Measurements from ENCODE around the gene RAB42. TPM values are rescaled to one million over a fixed set of nuclear protein-coding genes. Genes with fewer than 3 reads are reported as not detected.
"Not testable (repeated sequence)": the region's sequence is repeated elsewhere in the genome, so short reads cannot be mapped to it uniquely, and the experiment has no call there.

RAB42 gene
- total and polyA plus RNA-seq, 2 experiments from 2014 or later = 7.3 to 11.7 TPM

DNA sequence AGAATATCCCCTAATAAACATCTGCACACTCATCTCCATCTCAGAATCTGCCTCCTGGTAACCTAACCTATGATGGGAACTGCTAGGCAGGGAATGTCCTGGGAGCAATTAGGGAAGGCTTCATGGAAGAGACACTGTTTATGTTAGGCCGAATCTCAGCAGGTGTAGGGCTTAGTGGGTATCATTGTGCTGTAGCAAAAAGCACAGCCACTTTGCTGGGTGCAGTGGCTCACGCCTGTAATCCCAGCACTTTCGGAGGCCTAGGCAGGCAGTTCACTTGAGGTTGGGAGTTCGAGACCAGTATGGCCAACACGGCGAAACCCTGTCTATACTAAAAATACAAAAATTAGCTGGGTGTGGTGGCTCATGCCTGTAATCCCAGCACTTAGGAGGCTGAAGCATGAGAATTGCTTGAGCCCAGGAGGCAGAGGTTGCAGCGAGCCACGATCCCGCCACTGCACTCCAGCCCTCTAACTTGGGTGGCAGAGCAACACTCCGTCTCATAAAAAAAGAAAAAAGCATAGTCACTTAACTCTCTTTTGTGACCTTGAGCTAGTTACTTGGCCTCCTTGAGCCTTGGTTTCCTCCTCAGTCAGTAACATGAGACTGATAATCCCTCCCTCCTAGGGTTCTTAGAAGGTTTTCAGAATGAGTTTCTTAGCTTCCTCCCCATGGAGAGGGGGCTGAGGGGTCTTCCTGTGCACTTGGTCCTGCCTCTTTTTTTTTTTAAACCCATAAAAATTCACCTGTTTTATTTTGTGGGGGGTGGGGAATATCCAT, 3.5 kb downstream of the RAB42 start:
- Histone ChIP-seq H3K4me1 (ENCODE audit: low read depth) (peaks cover 7% of the 10 kb centered on the region), H3K4me3 (no peak overlapping the region), H3K36me3 (no peaks in the 10 kb centered on the region), H3K27me3 (no peaks in the 10 kb centered on the region), H3K9me3 (ENCODE audit: low read depth) (no peaks in the 10 kb centered on the region), H3K27ac (no peak overlapping the region)
- TF ChIP-seq, protein P1, sequence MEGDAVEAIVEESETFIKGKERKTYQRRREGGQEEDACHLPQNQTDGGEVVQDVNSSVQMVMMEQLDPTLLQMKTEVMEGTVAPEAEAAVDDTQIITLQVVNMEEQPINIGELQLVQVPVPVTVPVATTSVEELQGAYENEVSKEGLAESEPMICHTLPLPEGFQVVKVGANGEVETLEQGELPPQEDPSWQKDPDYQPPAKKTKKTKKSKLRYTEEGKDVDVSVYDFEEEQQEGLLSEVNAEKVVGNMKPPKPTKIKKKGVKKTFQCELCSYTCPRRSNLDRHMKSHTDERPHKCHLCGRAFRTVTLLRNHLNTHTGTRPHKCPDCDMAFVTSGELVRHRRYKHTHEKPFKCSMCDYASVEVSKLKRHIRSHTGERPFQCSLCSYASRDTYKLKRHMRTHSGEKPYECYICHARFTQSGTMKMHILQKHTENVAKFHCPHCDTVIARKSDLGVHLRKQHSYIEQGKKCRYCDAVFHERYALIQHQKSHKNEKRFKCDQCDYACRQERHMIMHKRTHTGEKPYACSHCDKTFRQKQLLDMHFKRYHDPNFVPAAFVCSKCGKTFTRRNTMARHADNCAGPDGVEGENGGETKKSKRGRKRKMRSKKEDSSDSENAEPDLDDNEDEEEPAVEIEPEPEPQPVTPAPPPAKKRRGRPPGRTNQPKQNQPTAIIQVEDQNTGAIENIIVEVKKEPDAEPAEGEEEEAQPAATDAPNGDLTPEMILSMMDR (IDR thresholded peaks at IDR 0.05; ENCODE audit: low read depth, low read length) = no peak
- DNase-seq (ENCODE audit: low read depth in 1 of 2, low spot score in 1 of 2) = no peak

- not testable (repeated sequence) for H3K4me1 ChIP-seq (ENCODE audit: low read depth); H3K9me3 ChIP-seq (ENCODE audit: low read depth); DNase-seq (ENCODE audit: low read depth in 1 of 2, low spot score in 1 of 2); H3K27me3 ChIP-seq; H3K27ac ChIP-seq; H3K4me3 ChIP-seq; H3K36me3 ChIP-seq
Observed at GRCh38 chr1:28596276-28596675, 4.2 kb downstream of the RAB42 start.

- H3K27ac ChIP-seq = no peak overlapping the region
- H3K36me3 ChIP-seq = peaks cover 7% of the 10 kb centered on the region
- H3K4me3 ChIP-seq = no peak overlapping the region
- H3K4me1 ChIP-seq (ENCODE audit: low read depth) = peaks cover 26% of the 10 kb centered on the region
- H3K27me3 ChIP-seq = no peaks in the 10 kb centered on the region
- peak in 1 of 2 donors; percentile 84 for DNase-seq (ENCODE audit: low read depth in 1 of 2, low spot score in 1 of 2)
- TF ChIP-seq, protein P1 (IDR thresholded peaks at IDR 0.05; ENCODE audit: low read depth, low read length) = no peak
- H3K9me3 ChIP-seq (ENCODE audit: low read depth) = no peaks in the 10 kb centered on the region
Observed at GRCh38 chr1:28601696-28602095, 9.6 kb downstream of the RAB42 start.

GRCh38 chr1:28602536-28603439, 10.7 kb downstream of the RAB42 start:
- TF ChIP-seq, protein P1 (IDR thresholded peaks at IDR 0.05; ENCODE audit: low read depth, low read length) = peak; percentile 72
- DNase-seq (ENCODE audit: low read depth in 1 of 2, low spot score in 1 of 2) = peak; percentile 69 to 86
- H3K4me1 ChIP-seq (ENCODE audit: low read depth) = peaks cover 26% of the 10 kb centered on the region
- H3K27me3 ChIP-seq = no peaks in the 10 kb centered on the region
- H3K9me3 ChIP-seq (ENCODE audit: low read depth) = no peaks in the 10 kb centered on the region
- H3K36me3 ChIP-seq = peaks cover 7% of the 10 kb centered on the region
- H3K27ac ChIP-seq = peak overlapping the region; percentile 90
- H3K4me3 ChIP-seq = no peak overlapping the region

GRCh38 chr1:28604411-28604810, 12.3 kb downstream of the RAB42 start:
- Histone ChIP-seq H3K27me3 (no peaks in the 10 kb centered on the region), H3K4me1 (ENCODE audit: low read depth) (peaks cover 19% of the 10 kb centered on the region), H3K4me3 (no peak overlapping the region), H3K9me3 (ENCODE audit: low read depth) (no peaks in the 10 kb centered on the region), H3K36me3 (peaks cover 10% of the 10 kb centered on the region), H3K27ac (peak overlapping the region; percentile 90)
- DNase-seq (ENCODE audit: low read depth in 1 of 2, low spot score in 1 of 2) = peak in 1 of 2 donors; percentile 69
- TF ChIP-seq, protein P1 (IDR thresholded peaks at IDR 0.05; ENCODE audit: low read depth, low read length) = no peak
